Measurements from ENCODE around the gene CCDC187.

Gene CCDC187

DNA sequence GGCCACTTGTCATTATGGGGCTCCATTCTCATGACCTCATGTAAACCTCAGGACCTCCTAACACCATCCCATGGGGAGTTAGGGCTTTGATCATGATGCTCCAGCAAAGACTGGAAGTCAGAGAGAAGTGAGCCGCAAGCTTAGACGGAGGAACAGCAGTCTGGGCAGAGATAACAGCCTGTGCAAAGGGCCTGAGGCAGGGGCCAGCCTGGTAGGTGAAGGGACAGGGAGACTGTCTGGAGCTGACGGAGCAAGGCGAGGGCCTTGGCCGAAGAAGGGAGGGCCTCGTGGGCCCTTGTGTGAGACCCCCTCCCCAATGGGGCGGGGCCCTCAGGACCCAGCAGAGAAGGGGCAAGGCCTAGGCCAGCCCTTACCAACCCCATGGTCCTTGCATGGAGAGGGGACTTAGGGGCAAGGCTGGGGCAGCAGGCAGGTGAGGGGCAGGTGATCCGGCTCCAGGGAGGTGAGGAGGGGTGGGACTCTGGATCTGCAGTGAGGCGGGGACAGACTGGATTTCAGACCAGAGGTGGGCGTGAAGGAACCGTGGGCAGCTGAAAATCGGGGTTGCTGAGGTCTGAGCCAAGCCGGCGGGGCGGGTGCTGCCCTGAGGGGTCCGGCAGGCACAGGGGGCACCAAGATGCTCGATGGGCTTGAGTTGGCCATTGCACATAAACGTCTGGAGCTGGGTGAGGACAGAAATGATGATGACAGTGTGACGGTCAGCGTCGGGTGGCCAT, 40.8 kb upstream of the CCDC187 start:
- Histone ChIP-seq H3K4me1 (ENCODE audit: control insufficient read depth, insufficient read depth, low read length) (no peaks in the 10 kb centered on the region), H3K9ac (ENCODE audit: low read depth, low read length) (no peak overlapping the region), H3K4me3 (ENCODE audit: low read depth, low read length) (no peak overlapping the region), H3K9me3 (ENCODE audit: control insufficient read depth, insufficient read depth, low read length) (no peaks in the 10 kb centered on the region), H3K36me3 (ENCODE audit: control insufficient read depth, insufficient read depth, low read length) (peaks cover 3% of the 10 kb centered on the region), H3K27me3 (ENCODE audit: control insufficient read depth, insufficient read depth, low read length) (no peaks in the 10 kb centered on the region)

DNA sequence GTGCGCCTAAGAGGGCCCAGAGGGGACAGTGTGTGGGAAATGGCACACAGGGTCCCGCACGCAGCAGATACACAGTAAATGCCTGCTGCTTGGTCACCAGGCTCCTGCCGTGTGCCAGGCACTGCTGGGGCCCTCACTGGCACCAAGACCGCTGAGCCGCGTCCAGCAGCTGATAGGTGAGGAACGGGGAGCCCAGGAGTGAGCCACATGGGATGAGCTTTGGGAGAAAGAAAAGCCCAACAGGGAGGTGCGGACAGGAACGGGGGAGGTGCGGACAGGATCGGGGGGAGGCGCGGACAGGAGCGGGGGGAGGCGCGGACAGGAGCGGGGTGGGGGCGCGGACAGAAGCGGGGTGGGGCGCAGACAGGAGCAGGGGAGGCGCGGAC, 40.0 kb upstream of the CCDC187 start:
- peaks cover 3% of the 10 kb centered on the region for H3K36me3 ChIP-seq (ENCODE audit: control insufficient read depth, insufficient read depth, low read length)
- no peaks in the 10 kb centered on the region for H3K9me3 ChIP-seq (ENCODE audit: control insufficient read depth, insufficient read depth, low read length)
- no peaks in the 10 kb centered on the region for H3K27me3 ChIP-seq (ENCODE audit: control insufficient read depth, insufficient read depth, low read length)

DNA sequence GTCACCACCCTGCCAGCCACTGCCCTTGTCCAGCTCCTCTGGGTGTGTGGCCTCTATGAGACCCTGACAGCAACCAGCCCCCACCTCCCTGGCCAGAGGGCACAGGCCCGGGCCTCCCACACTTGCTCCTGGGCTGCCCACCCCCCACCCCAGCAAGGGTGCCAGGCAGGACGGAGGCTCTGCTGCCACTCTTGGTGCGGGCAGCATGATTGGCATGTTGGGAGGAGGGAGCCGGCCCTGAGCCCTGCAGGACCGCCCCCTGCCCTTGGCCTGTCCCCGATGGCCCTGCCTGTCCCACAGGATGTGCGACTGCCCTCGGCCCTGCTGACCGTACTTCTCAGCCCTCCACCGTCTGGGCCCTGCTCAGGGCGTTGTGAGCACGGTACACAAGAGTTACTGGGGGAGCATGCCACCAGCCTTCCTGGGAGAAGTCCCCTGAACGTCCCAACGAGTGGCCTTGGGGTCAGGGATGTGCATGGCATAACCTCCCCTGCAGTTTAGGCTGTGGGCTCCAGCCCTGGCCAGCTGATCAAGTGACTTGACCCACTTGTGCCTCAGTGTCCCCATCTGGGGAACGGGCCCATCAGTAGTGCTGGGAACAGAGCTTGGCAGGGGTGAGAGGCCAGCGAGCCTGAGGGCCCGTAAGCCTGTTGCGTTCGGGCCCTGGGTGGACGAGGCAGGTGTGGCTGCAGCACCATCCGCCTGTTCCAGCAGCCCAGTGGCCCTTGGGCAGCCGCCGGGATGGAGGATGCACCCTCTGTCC, 39.4 kb upstream of the CCDC187 start:
- Histone ChIP-seq H3K36me3 (ENCODE audit: control insufficient read depth, insufficient read depth, low read length) (peaks cover 5% of the 10 kb centered on the region), H3K9ac (ENCODE audit: low read depth, low read length) (peak overlapping the region; percentile 54), H3K9me3 (ENCODE audit: control insufficient read depth, insufficient read depth, low read length) (no peaks in the 10 kb centered on the region), H3K4me3 (ENCODE audit: low read depth, low read length) (peak overlapping the region; percentile 37), H3K4me1 (ENCODE audit: control insufficient read depth, insufficient read depth, low read length) (no peaks in the 10 kb centered on the region), H3K27me3 (ENCODE audit: control insufficient read depth, insufficient read depth, low read length) (no peaks in the 10 kb centered on the region)

More for the DNA sequence above, 40.0 kb upstream of the CCDC187 start:
- H3K9ac ChIP-seq (ENCODE audit: low read depth, low read length), result no peak overlapping the region
- no peaks in the 10 kb centered on the region for H3K4me1 ChIP-seq (ENCODE audit: control insufficient read depth, insufficient read depth, low read length)
- H3K4me3 ChIP-seq (ENCODE audit: low read depth, low read length), result no peak overlapping the region

DNA sequence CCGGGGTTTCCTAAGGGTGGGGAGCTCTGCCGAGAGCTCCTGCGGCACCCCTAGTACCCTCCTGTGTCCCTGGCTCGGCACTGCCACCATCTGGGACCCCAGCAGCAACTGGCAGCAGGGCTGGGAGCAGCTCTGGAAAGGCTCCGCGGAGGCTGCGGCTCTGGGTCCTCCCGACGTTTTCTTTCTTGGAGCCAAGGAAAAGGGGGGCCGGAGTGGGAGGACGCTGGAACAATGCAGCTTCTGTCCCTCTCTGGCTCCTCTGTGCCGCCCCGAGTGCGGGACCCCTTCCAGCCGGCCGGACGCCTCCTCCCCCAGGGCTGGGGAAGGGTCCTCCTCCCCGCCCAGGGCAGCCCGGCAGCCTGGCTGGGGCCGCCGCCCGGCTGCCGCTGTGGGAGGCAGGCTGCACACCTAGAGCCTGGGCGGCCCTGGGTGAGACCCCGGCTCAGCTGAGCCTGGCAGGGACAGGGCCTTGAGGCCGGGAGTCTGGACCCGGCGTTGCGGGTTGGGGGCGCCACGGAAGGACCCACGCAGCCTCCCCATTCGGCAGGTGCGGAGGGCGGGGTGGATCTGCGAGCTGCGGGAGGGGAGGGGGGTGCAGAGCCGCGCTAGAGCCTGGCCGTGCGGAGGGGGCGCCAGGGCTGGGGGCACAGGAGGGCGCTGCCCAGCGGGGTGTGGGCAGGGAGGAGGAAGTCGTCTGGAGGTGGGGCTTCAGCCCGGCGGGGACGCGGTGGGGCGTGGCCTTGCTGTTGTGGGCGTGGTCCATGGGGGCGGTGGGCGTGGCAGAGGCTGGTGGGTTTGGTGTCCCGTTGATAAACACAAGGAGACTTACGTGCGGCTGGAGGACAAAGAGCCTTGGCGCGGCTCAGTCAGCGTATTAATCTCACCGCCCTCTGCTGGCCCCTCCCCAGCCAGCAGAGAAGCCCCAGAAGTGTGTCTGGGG, 38.6 kb upstream of the CCDC187 start:
- no peaks in the 10 kb centered on the region for H3K27me3 ChIP-seq (ENCODE audit: control insufficient read depth, insufficient read depth, low read length)
- peak overlapping the region; percentile 24 for H3K9ac ChIP-seq (ENCODE audit: low read depth, low read length)
- peak overlapping the region; percentile 37 for H3K4me3 ChIP-seq (ENCODE audit: low read depth, low read length)
- H3K4me1 ChIP-seq (ENCODE audit: control insufficient read depth, insufficient read depth, low read length), result no peaks in the 10 kb centered on the region
- H3K9me3 ChIP-seq (ENCODE audit: control insufficient read depth, insufficient read depth, low read length), result no peaks in the 10 kb centered on the region
- peaks cover 5% of the 10 kb centered on the region for H3K36me3 ChIP-seq (ENCODE audit: control insufficient read depth, insufficient read depth, low read length)

DNA sequence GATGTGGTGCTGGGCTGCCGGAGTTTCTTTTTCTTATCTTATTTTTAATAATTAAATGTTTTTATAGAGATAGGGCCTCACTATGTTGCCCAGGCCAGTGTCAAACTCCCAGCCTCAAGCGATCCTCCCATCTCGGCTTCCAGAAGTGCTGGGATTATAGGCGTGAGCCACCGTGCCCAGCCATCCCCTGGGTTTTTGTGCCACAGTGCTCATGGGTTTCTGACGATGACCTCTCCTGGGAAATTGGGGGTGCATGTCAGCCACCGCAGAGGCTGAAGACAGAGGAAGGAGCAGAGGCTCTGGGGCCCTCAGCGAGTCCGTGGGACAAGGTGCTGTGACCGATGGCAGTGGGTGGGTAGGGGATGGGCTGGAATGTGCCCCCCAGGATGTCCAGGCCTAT, 37.9 kb upstream of the CCDC187 start:
- Histone ChIP-seq H3K27me3 (ENCODE audit: control insufficient read depth, insufficient read depth, low read length) (no peaks in the 10 kb centered on the region), H3K36me3 (ENCODE audit: control insufficient read depth, insufficient read depth, low read length) (peaks cover 7% of the 10 kb centered on the region), H3K4me3 (ENCODE audit: low read depth, low read length) (no peak overlapping the region), H3K9ac (ENCODE audit: low read depth, low read length) (peak overlapping the region; percentile 24), H3K4me1 (ENCODE audit: control insufficient read depth, insufficient read depth, low read length) (no peaks in the 10 kb centered on the region), H3K9me3 (ENCODE audit: control insufficient read depth, insufficient read depth, low read length) (no peaks in the 10 kb centered on the region)

DNA sequence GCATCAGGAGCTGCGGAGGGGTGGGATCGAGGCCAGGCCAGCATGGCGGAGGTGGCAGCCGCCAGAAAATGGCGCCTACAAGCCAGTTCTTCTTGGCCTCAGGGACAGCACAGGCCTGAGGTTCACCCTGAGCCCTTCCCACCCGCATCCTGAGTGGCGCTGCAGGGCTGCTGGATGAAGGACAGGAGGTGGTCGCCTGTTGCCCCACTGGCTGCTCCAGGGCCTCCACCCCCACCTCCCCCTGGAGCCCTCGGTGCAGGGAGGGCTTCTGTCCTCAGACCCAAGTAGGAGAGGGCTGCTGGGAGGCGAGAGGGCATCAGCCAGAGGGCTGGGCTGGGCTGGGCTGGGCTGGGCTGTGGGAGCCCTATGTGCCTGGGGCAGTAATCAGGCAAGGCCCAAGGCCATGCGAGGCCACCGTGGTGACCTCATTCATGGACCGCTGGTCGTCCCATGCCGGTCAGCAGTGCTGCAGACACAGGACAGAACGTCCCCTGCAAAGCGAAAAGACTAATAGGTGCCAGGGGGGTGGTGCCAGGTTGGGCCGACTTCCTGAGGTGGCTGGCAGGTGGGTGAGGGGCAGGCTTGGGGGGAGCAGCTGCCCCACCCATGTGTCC, 37.3 kb upstream of the CCDC187 start:
- no peaks in the 10 kb centered on the region for H3K4me1 ChIP-seq (ENCODE audit: control insufficient read depth, insufficient read depth, low read length)
- no peak overlapping the region for H3K4me3 ChIP-seq (ENCODE audit: low read depth, low read length)
- H3K36me3 ChIP-seq (ENCODE audit: control insufficient read depth, insufficient read depth, low read length), result peaks cover 11% of the 10 kb centered on the region
- H3K9me3 ChIP-seq (ENCODE audit: control insufficient read depth, insufficient read depth, low read length), result no peaks in the 10 kb centered on the region
- H3K27me3 ChIP-seq (ENCODE audit: control insufficient read depth, insufficient read depth, low read length), result no peaks in the 10 kb centered on the region
- H3K9ac ChIP-seq (ENCODE audit: low read depth, low read length), result no peak overlapping the region

DNA sequence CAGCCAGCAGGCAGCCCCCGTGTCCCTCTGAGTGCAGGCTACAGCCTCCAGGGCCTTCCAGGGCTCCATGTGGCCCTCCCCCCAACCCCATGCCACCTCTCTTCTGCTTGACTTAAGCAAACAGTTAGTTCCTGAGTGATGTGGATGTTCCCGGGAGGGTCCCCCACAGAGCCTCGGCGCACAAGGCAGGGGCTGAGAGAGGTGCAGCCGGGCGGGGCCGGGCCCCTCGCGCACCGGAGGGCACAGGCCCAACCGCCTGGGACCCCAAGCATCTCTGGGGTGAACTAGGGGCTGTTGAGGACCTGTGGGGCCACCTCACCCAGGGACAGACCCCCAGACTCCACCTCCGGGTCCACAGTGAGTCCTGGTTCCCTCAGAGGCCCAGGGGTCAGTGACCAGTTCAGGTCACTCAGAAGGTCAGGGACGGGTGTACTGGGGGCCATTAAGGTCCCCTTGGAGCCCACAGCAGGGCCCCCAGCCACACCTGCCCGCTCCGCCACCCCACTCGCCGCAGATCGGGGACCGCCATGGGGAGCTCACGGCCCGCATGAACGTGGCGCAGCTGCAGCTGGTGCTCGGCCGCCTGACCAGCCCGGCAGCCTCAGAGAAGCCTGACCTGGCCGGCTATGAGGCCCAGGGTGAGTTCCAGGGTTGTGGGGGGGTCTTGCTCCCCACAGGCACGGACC, 36.6 kb upstream of the CCDC187 start:
- H3K27me3 ChIP-seq (ENCODE audit: control insufficient read depth, insufficient read depth, low read length), result no peaks in the 10 kb centered on the region
- H3K4me3 ChIP-seq (ENCODE audit: low read depth, low read length), result no peak overlapping the region
- H3K36me3 ChIP-seq (ENCODE audit: control insufficient read depth, insufficient read depth, low read length), result peaks cover 14% of the 10 kb centered on the region
- no peaks in the 10 kb centered on the region for H3K4me1 ChIP-seq (ENCODE audit: control insufficient read depth, insufficient read depth, low read length)
- H3K9me3 ChIP-seq (ENCODE audit: control insufficient read depth, insufficient read depth, low read length), result no peaks in the 10 kb centered on the region
- no peak overlapping the region for H3K9ac ChIP-seq (ENCODE audit: low read depth, low read length)

DNA sequence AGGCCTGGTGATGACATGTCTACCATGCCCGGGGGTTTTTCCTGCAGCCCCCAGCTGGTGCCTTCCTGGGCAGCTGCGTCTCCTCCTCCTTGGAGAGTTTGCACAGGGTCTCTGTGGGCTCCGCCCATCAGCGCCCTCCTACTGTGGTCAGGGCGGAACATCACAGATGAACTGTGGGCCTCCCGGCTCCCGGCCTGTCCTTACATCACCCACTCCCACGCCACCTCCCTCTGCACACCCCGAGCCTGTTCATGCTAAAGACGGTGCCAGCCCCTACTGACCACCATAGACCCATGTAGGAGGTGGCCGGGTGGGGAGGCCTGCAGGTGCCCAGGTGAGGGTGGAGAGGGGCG, 36.0 kb upstream of the CCDC187 start:
- no peaks in the 10 kb centered on the region for H3K27me3 ChIP-seq (ENCODE audit: control insufficient read depth, insufficient read depth, low read length)
- no peak overlapping the region for H3K9ac ChIP-seq (ENCODE audit: low read depth, low read length)
- peaks cover 15% of the 10 kb centered on the region for H3K36me3 ChIP-seq (ENCODE audit: control insufficient read depth, insufficient read depth, low read length)
- no peak overlapping the region for H3K4me3 ChIP-seq (ENCODE audit: low read depth, low read length)
- H3K9me3 ChIP-seq (ENCODE audit: control insufficient read depth, insufficient read depth, low read length), result no peaks in the 10 kb centered on the region
- no peaks in the 10 kb centered on the region for H3K4me1 ChIP-seq (ENCODE audit: control insufficient read depth, insufficient read depth, low read length)

DNA sequence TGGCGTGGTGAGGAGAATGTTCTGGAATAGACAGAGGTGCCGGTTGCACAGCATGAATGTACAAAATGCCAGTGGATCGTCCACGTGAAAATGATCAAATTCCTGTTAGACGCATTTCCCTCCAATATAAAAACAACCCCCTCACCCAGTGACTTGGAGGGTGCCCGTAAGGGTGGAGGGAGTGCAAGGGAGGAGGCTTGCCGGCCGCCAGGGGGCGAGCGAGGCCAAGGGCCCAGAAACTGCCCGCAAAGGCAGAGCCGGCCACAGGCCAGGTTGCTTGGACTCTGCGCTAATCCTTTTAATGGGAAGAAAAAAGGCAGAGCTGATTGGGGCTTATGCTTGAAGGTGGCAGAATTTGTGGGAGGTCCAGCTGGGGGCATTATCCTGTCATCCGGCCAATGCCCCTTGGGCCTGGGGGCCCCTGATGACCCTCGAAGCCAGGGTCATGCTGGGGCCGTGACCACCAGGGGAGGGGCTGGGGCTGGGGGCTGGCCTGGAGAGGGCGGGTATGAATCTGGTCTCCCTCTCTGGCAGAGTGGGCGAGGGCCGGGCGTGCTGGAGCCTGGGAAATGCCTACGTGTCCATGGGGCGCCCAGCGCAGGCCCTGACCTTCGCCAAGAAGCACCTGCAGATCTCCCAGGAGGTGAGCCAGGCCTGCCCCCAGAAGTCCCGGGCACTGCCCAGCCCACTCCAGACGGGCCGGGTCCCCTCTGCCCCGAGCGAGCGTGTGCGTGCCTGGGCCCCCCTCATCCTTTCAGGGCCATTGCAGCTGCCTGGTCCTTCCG, 35.5 kb upstream of the CCDC187 start:
- no peaks in the 10 kb centered on the region for H3K27me3 ChIP-seq (ENCODE audit: control insufficient read depth, insufficient read depth, low read length)
- H3K36me3 ChIP-seq (ENCODE audit: control insufficient read depth, insufficient read depth, low read length), result peaks cover 16% of the 10 kb centered on the region
- no peak overlapping the region for H3K9ac ChIP-seq (ENCODE audit: low read depth, low read length)
- no peak overlapping the region for H3K4me3 ChIP-seq (ENCODE audit: low read depth, low read length)
- H3K4me1 ChIP-seq (ENCODE audit: control insufficient read depth, insufficient read depth, low read length), result no peaks in the 10 kb centered on the region
- H3K9me3 ChIP-seq (ENCODE audit: control insufficient read depth, insufficient read depth, low read length), result no peaks in the 10 kb centered on the region

DNA sequence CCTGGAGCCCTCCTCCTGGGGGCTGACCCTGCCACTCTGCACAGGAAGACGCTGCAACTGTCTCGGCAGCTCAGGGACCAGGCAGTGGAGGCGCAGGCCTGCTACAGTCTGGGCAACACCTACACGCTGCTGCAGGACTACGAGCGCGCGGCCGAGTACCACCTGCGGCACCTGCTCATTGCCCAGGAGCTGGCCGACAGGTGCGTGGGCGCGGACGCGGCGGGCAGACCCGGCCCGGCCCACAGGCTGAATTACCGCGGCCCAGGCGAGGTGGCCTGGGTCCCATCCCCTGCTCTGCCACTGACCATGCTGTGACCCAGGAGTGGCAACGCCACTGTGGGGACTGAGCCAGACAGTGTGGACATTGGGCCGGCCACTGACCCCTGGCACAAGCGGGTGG, 34.6 kb upstream of the CCDC187 start:
- H3K9ac ChIP-seq (ENCODE audit: low read depth, low read length), result no peak overlapping the region
- H3K9me3 ChIP-seq (ENCODE audit: control insufficient read depth, insufficient read depth, low read length), result no peaks in the 10 kb centered on the region

More for the DNA sequence above, 34.6 kb upstream of the CCDC187 start:
- no peaks in the 10 kb centered on the region for H3K4me1 ChIP-seq (ENCODE audit: control insufficient read depth, insufficient read depth, low read length)
- H3K36me3 ChIP-seq (ENCODE audit: control insufficient read depth, insufficient read depth, low read length), result peaks cover 14% of the 10 kb centered on the region
- H3K4me3 ChIP-seq (ENCODE audit: low read depth, low read length), result no peak overlapping the region
- no peaks in the 10 kb centered on the region for H3K27me3 ChIP-seq (ENCODE audit: control insufficient read depth, insufficient read depth, low read length)
